ENCODE data around the gene RPS29.

RPS29 gene

DNA sequence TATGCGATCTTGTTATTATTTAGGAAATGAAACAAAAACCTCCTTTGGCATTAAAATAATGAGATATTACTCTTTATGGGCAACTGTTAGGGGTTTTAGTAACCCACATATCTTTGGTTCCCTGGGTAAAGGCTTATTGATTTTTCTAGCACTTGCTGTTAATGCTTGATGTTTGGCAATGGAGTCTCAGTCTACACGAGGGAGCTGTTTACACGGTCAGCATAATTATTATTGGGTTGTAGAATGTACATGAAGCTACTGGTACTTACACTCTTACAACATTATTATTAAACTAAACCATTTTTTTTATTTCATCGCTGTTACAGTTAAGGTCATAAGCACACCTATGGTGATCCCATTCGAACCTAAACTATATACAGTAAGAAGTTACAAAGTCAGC, 12.1 kb downstream of the RPS29 start:
- peaks cover 24% of the 10 kb centered on the region for H3K36me3 ChIP-seq (ENCODE audit: insufficient read depth, low read length)
- H3K9me3 ChIP-seq (replicated peaks; ENCODE audit: low read length), result no peaks in the 10 kb centered on the region
- H3K4me2 ChIP-seq (ENCODE audit: low read length), result no peak overlapping the region
- H3K27me3 ChIP-seq (ENCODE audit: control insufficient read depth, insufficient read depth, low read length), result no peaks in the 10 kb centered on the region
- H3K9ac ChIP-seq (ENCODE audit: low read depth, low read length), result no peak overlapping the region
- H3K4me1 ChIP-seq (ENCODE audit: control insufficient read depth, insufficient read depth, low read length), result no peaks in the 10 kb centered on the region
- H3K4me3 ChIP-seq (ENCODE audit: low read length), result no peak overlapping the region

DNA sequence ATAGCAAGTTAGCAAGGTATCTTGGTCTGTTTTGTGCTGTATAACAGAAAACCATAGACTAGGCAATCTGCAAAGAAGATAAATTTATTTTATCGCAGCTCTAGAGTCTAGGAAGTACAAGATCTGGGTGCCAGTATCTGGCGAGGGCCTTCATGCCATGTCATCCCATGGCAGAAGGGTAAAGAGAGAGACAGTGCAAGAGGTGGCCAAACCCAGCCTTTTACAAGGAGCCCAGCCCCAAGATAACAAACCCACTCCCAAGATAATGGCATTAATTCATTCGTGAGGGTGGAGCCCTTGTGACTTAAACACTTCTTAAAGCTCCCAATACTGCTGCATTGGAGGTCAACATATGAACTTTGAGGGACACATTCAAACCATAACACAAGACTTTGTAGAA, 16.9 kb downstream of the RPS29 start:
- Histone ChIP-seq H3K9ac (ENCODE audit: low read depth, low read length) (no peak overlapping the region), H3K36me3 (ENCODE audit: insufficient read depth, low read length) (peaks cover 8% of the 10 kb centered on the region), H3K4me2 (ENCODE audit: low read length) (no peak overlapping the region), H3K4me1 (ENCODE audit: control insufficient read depth, insufficient read depth, low read length) (no peaks in the 10 kb centered on the region), H3K9me3 (replicated peaks; ENCODE audit: low read length) (no peaks in the 10 kb centered on the region), H3K4me3 (ENCODE audit: low read length) (no peak overlapping the region), H3K27me3 (ENCODE audit: control insufficient read depth, insufficient read depth, low read length) (no peaks in the 10 kb centered on the region)

DNA sequence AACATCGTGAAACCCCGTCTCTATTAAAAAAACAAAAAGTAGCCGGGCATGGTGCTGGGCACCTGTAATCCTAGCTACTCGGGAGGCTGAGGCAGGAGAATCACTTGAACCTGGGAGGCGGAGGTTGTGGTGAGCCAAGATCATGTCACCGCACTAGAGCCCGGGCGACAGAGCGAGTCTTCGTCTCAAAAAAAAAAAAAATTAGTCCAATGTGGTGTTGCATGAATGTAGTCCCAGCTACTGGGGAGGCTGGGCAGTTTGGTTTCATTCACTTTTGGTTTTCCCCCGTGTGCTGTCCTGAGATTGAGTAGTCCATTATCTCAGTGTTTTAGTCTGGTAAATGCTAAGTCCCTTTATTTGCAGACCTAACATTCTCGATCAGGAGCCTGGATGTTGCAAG, 19.5 kb downstream of the RPS29 start:
- H3K27me3 ChIP-seq (ENCODE audit: control insufficient read depth, insufficient read depth, low read length), result no peaks in the 10 kb centered on the region
- H3K4me1 ChIP-seq (ENCODE audit: control insufficient read depth, insufficient read depth, low read length), result no peaks in the 10 kb centered on the region
- H3K4me2 ChIP-seq (ENCODE audit: low read length), result no peak overlapping the region

DNA sequence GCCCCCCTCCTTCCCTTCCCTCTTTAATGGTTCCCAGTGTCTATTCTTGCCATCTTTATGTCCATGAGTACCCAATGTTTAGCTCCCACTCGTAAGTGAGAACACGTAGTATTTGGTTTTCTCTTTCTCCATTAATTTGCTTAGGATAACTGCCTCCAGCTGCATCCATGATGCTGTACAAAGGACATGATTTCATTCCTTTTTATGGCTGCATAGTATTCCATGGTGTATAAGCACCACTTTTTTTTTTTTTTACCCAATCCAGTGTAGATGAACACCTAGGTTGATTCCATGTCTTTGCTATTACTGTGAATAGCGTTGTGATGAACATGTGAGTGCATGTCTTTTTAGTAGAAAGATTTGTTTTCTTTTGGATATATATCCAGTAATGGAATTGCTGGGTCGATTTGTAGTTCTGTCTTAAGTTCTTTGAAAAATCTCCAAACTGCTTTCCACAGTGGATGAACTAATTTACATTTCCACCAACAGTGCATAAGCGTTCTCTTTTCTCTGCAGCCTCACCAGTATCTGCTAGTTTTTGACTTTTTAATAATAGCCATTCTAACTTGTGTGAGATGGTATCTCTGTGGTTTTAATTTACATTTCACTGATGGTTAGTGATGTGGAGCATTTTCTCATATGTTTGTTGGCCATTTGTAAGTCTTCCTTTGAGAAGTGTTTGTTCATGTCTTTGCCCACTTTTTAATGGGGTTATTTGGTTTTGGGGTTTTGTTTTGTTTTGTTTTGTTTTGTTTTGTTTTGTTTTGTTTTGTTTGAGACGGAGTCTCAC, 26.0 kb downstream of the RPS29 start:
- Histone ChIP-seq H3K9me3 (replicated peaks; ENCODE audit: low read length) (no peaks in the 10 kb centered on the region), H3K4me3 (ENCODE audit: low read length) (no peak overlapping the region), H3K27me3 (ENCODE audit: control insufficient read depth, insufficient read depth, low read length) (no peaks in the 10 kb centered on the region), H3K36me3 (ENCODE audit: insufficient read depth, low read length) (no peaks in the 10 kb centered on the region), H3K4me1 (ENCODE audit: control insufficient read depth, insufficient read depth, low read length) (no peaks in the 10 kb centered on the region), H3K9ac (ENCODE audit: low read depth, low read length) (no peak overlapping the region), H3K4me2 (ENCODE audit: low read length) (no peak overlapping the region)

More for the DNA sequence above, 19.5 kb downstream of the RPS29 start:
- H3K36me3 ChIP-seq (ENCODE audit: insufficient read depth, low read length), result no peaks in the 10 kb centered on the region
- no peak overlapping the region for H3K9ac ChIP-seq (ENCODE audit: low read depth, low read length)
- H3K4me3 ChIP-seq (ENCODE audit: low read length), result no peak overlapping the region
- H3K9me3 ChIP-seq (replicated peaks; ENCODE audit: low read length), result no peaks in the 10 kb centered on the region

DNA sequence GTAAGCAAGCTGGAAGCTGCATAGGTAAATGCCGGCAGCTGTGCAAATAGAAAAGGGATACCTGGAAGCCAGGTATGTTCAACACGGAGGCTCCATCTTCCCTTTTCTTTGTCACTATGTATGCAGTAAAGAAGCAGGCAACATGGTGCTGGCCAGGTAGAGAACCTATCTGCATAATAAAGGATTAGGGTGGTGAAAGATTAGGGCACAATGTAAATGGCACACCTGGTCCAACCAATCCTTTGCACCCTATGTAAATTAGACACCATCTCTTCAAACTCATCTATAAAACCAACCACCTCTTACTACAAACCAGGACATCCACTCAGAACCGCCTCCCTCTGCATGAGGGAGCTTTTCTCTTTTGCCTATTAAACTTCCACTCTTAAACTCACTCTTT, 32.3 kb downstream of the RPS29 start:
- no peaks in the 10 kb centered on the region for H3K9me3 ChIP-seq (replicated peaks; ENCODE audit: low read length)
- H3K4me3 ChIP-seq (ENCODE audit: low read length), result no peak overlapping the region
- H3K4me1 ChIP-seq (ENCODE audit: control insufficient read depth, insufficient read depth, low read length), result no peaks in the 10 kb centered on the region
- no peaks in the 10 kb centered on the region for H3K27me3 ChIP-seq (ENCODE audit: control insufficient read depth, insufficient read depth, low read length)
- no peak overlapping the region for H3K9ac ChIP-seq (ENCODE audit: low read depth, low read length)
- H3K4me2 ChIP-seq (ENCODE audit: low read length), result no peak overlapping the region
- H3K36me3 ChIP-seq (ENCODE audit: insufficient read depth, low read length), result no peaks in the 10 kb centered on the region

DNA sequence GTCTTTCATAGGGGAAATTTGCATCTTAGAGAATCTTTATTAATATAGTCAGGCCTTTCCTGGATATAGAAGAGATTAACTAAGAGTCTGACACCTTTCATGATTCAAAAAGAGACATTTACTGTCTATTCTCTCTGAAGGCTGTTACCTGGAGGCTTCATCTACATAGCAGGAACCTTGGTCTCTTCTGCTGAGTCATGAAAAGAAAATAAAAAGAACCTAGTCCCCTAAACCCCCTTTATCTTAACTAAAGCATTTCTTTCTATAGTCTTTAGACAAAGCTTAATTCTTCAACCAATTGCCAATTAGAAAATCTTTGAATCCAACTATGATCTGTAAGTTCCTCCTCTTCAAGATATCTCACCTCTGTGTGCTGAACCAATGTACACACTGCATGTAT, 33.1 kb downstream of the RPS29 start:
- no peak overlapping the region for H3K4me3 ChIP-seq (ENCODE audit: low read length)
- no peaks in the 10 kb centered on the region for H3K36me3 ChIP-seq (ENCODE audit: insufficient read depth, low read length)
- H3K9ac ChIP-seq (ENCODE audit: low read depth, low read length), result no peak overlapping the region
- no peaks in the 10 kb centered on the region for H3K4me1 ChIP-seq (ENCODE audit: control insufficient read depth, insufficient read depth, low read length)
- H3K4me2 ChIP-seq (ENCODE audit: low read length), result no peak overlapping the region
- no peaks in the 10 kb centered on the region for H3K27me3 ChIP-seq (ENCODE audit: control insufficient read depth, insufficient read depth, low read length)
- no peaks in the 10 kb centered on the region for H3K9me3 ChIP-seq (replicated peaks; ENCODE audit: low read length)

DNA sequence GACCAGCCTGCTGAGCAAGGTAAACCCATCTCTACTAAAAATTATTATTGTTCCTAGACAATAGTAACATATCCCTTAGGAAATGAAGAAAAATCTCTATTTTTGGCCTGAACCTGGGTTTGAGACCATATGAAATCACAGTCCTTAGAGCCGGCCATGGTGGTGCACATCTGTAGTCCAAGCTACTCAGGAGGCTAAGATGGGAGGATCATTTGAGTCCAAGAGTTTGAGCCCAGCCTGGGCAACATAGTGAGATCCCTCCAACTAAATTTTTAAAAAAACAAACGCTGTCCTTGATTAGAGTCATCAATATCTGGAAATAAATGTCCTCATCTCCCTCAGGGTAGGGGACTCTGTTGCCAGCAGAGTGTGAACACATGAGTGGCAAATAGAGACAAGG, 34.6 kb downstream of the RPS29 start:
- H3K36me3 ChIP-seq (ENCODE audit: insufficient read depth, low read length), result no peaks in the 10 kb centered on the region
- no peaks in the 10 kb centered on the region for H3K4me1 ChIP-seq (ENCODE audit: control insufficient read depth, insufficient read depth, low read length)
- no peak overlapping the region for H3K4me3 ChIP-seq (ENCODE audit: low read length)
- no peak overlapping the region for H3K9ac ChIP-seq (ENCODE audit: low read depth, low read length)
- H3K9me3 ChIP-seq (replicated peaks; ENCODE audit: low read length), result no peaks in the 10 kb centered on the region
- no peak overlapping the region for H3K4me2 ChIP-seq (ENCODE audit: low read length)
- H3K27me3 ChIP-seq (ENCODE audit: control insufficient read depth, insufficient read depth, low read length), result no peaks in the 10 kb centered on the region

DNA sequence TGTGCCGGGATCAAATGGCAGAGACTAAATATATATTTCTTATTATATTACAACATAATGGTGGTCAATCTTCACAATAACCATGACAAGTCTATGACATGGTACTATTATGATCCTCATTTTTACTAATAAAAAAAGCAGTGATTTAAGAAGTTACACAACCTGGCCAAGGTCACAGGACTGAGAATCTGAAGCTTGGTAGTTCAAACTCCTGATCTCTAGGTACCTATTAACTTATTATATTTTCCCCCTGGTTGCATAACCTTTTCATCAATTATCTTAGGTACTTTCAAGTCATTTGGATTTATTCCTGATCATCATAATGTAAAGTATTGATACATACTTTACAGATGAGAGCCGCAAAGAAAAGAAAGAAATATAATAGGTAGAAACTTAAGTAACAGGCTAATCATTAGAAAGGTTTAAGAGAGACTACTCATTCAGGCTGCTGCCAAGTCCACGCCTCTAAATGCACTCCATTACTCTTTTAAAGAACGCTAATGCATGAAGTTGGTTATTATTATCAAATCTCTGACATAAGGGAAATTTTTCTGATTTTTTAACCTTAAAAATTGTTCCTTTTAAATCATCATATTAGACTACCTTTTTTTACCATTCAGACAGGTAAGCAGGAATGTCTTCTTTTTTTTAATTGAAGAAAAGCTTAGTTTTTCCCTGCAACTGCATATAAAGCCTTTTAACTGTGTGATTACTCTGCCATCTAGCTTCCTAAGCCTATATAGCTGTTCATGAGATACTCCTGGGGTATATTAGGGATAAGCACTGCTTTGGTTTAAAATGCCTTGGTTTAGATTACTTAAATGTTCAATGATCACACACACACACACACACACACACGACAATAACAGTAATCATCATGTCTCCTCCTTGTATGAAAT, 35.6 kb downstream of the RPS29 start:
- no peaks in the 10 kb centered on the region for H3K9me3 ChIP-seq (replicated peaks; ENCODE audit: low read length)
- H3K27me3 ChIP-seq (ENCODE audit: control insufficient read depth, insufficient read depth, low read length), result no peaks in the 10 kb centered on the region
- no peak overlapping the region for H3K9ac ChIP-seq (ENCODE audit: low read depth, low read length)
- H3K4me3 ChIP-seq (ENCODE audit: low read length), result no peak overlapping the region
- no peaks in the 10 kb centered on the region for H3K4me1 ChIP-seq (ENCODE audit: control insufficient read depth, insufficient read depth, low read length)
- no peak overlapping the region for H3K4me2 ChIP-seq (ENCODE audit: low read length)
- no peaks in the 10 kb centered on the region for H3K36me3 ChIP-seq (ENCODE audit: insufficient read depth, low read length)

DNA sequence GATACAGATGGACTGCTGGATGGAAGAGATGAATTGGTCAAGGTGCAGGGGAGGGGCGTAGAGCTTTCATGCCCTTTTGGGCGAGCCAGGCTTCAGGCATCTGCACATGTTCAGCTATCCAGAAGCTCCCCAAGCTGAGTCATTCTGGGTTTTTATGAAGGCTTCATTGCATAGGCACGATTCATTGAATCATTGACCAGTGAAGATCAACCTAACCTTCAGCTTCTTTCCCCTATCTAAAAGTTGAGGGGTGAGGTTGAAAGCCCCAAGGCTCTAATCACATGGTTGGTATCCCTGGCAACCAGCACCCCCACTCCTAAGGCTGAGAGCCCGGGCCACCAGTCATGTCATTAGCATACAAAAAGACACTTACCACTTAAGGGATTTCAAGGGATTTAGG, 36.3 kb downstream of the RPS29 start:
- Histone ChIP-seq H3K27me3 (ENCODE audit: control insufficient read depth, insufficient read depth, low read length) (no peaks in the 10 kb centered on the region), H3K9me3 (replicated peaks; ENCODE audit: low read length) (no peaks in the 10 kb centered on the region), H3K9ac (ENCODE audit: low read depth, low read length) (no peak overlapping the region), H3K4me1 (ENCODE audit: control insufficient read depth, insufficient read depth, low read length) (no peaks in the 10 kb centered on the region), H3K4me2 (ENCODE audit: low read length) (no peak overlapping the region), H3K36me3 (ENCODE audit: insufficient read depth, low read length) (no peaks in the 10 kb centered on the region), H3K4me3 (ENCODE audit: low read length) (no peak overlapping the region)

DNA sequence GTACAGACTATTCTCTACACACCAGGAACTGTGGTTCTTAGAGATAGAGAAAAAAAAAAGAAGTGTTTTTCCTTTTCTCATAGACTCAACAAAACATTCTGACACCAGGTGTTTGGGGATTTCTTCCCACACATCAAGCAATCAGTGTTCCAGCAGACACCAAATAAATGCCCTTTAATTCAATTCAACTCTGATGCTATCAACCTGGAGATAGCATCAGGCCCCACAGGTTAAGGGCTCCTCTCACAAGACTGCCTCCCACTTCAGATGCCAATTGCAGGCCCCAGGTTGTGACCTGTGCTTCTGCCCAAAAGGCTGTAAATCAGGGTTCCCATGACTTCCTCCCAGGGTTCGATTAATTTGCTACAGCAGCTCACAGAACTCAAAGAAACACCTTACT, 36.7 kb downstream of the RPS29 start:
- no peaks in the 10 kb centered on the region for H3K4me1 ChIP-seq (ENCODE audit: control insufficient read depth, insufficient read depth, low read length)
- H3K4me2 ChIP-seq (ENCODE audit: low read length), result no peak overlapping the region
- no peak overlapping the region for H3K4me3 ChIP-seq (ENCODE audit: low read length)

DNA sequence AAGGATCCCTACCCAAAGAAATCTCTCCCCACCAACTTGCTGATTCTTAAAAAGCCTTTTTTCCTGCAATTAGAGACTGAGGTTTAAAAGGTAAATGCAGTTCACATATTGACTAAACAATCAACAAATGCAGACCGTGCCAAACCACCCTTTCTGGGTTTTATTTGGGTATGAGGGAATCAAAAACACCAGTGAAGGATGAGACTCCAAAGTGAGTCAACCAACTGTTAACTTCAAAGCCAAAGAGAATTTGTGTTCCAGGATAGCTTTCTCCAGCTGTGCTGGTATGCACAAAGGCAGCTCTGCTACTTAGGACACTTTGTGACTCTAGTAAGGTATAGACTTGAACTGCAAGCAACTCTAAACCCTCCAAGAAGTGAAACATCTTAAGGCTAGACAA, 39.4 kb downstream of the RPS29 start:
- H3K27me3 ChIP-seq (ENCODE audit: control insufficient read depth, insufficient read depth, low read length), result no peaks in the 10 kb centered on the region
- no peak overlapping the region for H3K4me3 ChIP-seq (ENCODE audit: low read length)
- no peak overlapping the region for H3K4me2 ChIP-seq (ENCODE audit: low read length)
- no peaks in the 10 kb centered on the region for H3K36me3 ChIP-seq (ENCODE audit: insufficient read depth, low read length)
- H3K9ac ChIP-seq (ENCODE audit: low read depth, low read length), result no peak overlapping the region
- no peaks in the 10 kb centered on the region for H3K9me3 ChIP-seq (replicated peaks; ENCODE audit: low read length)
- H3K4me1 ChIP-seq (ENCODE audit: control insufficient read depth, insufficient read depth, low read length), result no peaks in the 10 kb centered on the region

More for the DNA sequence above, 36.7 kb downstream of the RPS29 start:
- no peaks in the 10 kb centered on the region for H3K9me3 ChIP-seq (replicated peaks; ENCODE audit: low read length)
- H3K9ac ChIP-seq (ENCODE audit: low read depth, low read length), result no peak overlapping the region
- H3K27me3 ChIP-seq (ENCODE audit: control insufficient read depth, insufficient read depth, low read length), result no peaks in the 10 kb centered on the region
- no peaks in the 10 kb centered on the region for H3K36me3 ChIP-seq (ENCODE audit: insufficient read depth, low read length)

Data from skeletal muscle satellite cell (primary cell).